ENCODE data around the gene COPS2. TPM values are rescaled to one million over a fixed set of nuclear protein-coding genes. Genes with fewer than 3 reads are reported as not detected.
A peak's percentile ranks its signal among the peaks of the same experiment; 100 is the strongest.

The COPS2 gene
- total RNA-seq, 1 donor from 2014 or later: 86.5 TPM

GRCh38 chr15:49169880-49170597, 14.6 kb upstream of the COPS2 start, which contains the start of gene GALK2:
Gene GALK2 (plus strand): TSS chr15:49170247. CDS start chr15:49170323, 76 bp downstream.
- TF ChIP-seq, protein P1, sequence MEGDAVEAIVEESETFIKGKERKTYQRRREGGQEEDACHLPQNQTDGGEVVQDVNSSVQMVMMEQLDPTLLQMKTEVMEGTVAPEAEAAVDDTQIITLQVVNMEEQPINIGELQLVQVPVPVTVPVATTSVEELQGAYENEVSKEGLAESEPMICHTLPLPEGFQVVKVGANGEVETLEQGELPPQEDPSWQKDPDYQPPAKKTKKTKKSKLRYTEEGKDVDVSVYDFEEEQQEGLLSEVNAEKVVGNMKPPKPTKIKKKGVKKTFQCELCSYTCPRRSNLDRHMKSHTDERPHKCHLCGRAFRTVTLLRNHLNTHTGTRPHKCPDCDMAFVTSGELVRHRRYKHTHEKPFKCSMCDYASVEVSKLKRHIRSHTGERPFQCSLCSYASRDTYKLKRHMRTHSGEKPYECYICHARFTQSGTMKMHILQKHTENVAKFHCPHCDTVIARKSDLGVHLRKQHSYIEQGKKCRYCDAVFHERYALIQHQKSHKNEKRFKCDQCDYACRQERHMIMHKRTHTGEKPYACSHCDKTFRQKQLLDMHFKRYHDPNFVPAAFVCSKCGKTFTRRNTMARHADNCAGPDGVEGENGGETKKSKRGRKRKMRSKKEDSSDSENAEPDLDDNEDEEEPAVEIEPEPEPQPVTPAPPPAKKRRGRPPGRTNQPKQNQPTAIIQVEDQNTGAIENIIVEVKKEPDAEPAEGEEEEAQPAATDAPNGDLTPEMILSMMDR (conservative IDR thresholded peaks at IDR 0.05): no peak
- H3K27ac Mint-ChIP-seq: peak within 1 kb of the TSS; percentile 96
- H3K4me1 Mint-ChIP-seq (ENCODE audit: unreplicated experiment): peaks cover 17% of the 10 kb centered on the region

GRCh38 chr15:49168016-49168415, 12.6 kb upstream of the COPS2 start:
- Mint-ChIP-seq H3K27ac (no peak overlapping the region), H3K9me3 (no peaks in the 10 kb centered on the region)

More at GRCh38 chr15:49169880-49170597, 14.6 kb upstream of the COPS2 start, which contains the start of gene GALK2:
- Mint-ChIP-seq H3K4me3 (peak within 1 kb of the TSS; percentile 96), H3K9me3 (no peaks in the 10 kb centered on the region), H3K36me3 (peaks cover 5% of the 10 kb centered on the region), H3K27me3 (no peaks in the 10 kb centered on the region)
- peak; percentile 83 for DNase-seq (ENCODE audit: extremely low spot score, unreplicated experiment)

DNA sequence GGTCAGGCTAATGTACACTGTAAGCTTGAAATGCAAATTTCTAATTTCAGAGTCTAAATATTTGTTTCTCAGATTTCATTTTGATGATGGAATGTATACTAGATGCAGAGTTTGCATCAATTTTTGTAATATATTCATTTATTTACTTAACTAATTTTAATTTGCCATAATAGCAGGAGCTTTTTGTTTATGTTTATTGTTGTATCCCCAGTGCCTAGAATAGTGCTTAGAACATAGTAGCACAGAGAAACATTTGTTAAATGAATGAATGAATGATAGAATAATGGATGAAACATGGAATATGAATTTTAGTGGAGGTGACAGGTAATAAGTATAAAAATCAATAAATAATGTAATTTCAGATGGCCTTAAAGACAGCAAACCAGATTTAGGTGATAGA, 9.5 kb upstream of the COPS2 start:
- TF ChIP-seq, protein P1 (conservative IDR thresholded peaks at IDR 0.05): no peak
- H3K27me3 Mint-ChIP-seq: no peaks in the 10 kb centered on the region
- H3K27ac Mint-ChIP-seq: no peak overlapping the region
- H3K4me1 Mint-ChIP-seq (ENCODE audit: unreplicated experiment): peaks cover 7% of the 10 kb centered on the region
- no peak for DNase-seq (ENCODE audit: extremely low spot score, unreplicated experiment)
- no peak overlapping the region for H3K4me3 Mint-ChIP-seq
- H3K9me3 Mint-ChIP-seq: no peaks in the 10 kb centered on the region
- peaks cover 9% of the 10 kb centered on the region for H3K36me3 Mint-ChIP-seq

More at GRCh38 chr15:49168016-49168415, 12.6 kb upstream of the COPS2 start:
- TF ChIP-seq, protein P1 (conservative IDR thresholded peaks at IDR 0.05): no peak
- Mint-ChIP-seq H3K36me3 (peaks cover 4% of the 10 kb centered on the region), H3K4me1 (ENCODE audit: unreplicated experiment) (peaks cover 17% of the 10 kb centered on the region), H3K4me3 (no peak overlapping the region), H3K27me3 (no peaks in the 10 kb centered on the region)
- DNase-seq (ENCODE audit: extremely low spot score, unreplicated experiment): no peak

- no peak for DNase-seq (ENCODE audit: extremely low spot score, unreplicated experiment)
- Mint-ChIP-seq H3K4me3 (no peak overlapping the region), H3K36me3 (peaks cover 9% of the 10 kb centered on the region), H3K9me3 (no peaks in the 10 kb centered on the region), H3K27me3 (no peaks in the 10 kb centered on the region), H3K4me1 (ENCODE audit: unreplicated experiment) (no peaks in the 10 kb centered on the region), H3K27ac (no peak overlapping the region)
- TF ChIP-seq, protein P1 (conservative IDR thresholded peaks at IDR 0.05): no peak
Measured at GRCh38 chr15:49163678-49164077, 8.3 kb upstream of the COPS2 start.

DNA sequence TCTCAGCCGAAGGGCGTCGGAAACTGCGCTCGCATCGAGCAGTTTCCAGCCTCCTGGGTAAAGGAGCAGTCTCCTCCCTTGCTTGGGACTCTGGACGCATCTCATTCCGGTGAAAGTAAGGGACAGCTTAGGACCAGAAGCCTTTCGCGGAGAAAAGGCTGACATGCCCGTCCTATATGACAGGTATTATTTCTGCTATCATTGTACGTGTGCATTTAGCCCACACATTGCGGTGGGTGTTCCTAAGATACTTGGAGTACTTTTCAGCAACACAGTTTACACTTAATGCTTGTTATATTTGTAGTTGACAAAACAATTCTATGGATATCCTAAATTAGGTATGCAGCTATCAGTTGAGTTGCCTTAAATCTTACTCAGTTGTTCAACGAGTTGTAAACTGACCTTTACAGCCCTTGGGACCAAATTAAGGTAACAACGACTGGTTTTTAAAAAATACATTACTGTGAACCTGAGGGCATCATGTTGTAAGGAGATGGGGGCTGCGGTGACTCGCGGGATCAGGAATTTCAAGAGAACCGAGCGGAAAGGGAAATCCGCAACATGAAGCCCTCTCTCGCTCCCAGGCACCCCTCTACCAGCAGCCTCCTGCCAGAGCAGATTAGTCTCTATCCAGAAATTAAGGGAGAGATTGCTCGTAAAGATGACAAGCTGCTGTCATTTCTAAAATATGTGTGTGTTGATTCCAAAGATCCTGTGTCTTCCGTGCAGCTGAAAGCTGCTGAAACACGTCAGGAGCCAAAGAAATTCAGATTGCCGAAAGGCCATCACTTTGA, 632 bp upstream of the COPS2 start:
- H3K27me3 Mint-ChIP-seq: no peaks in the 10 kb centered on the region
- no peaks in the 10 kb centered on the region for H3K36me3 Mint-ChIP-seq
- peak overlapping the region; percentile 99 for H3K27ac Mint-ChIP-seq
- no peaks in the 10 kb centered on the region for H3K9me3 Mint-ChIP-seq
- peaks cover 45% of the 10 kb centered on the region for H3K4me1 Mint-ChIP-seq (ENCODE audit: unreplicated experiment)
- TF ChIP-seq, protein P1 (conservative IDR thresholded peaks at IDR 0.05): no peak
- H3K4me3 Mint-ChIP-seq: peak overlapping the region; percentile 100
- DNase-seq (ENCODE audit: extremely low spot score, unreplicated experiment): no peak
